GM21423 (cell line): ENCODE results near the gene CASQ2.

Source experiments
- ATAC-seq: cut with Tn5 transposase; IDR thresholded peaks from one replicate; pipeline ENCODE4 v1.9.1; 2021; ENCODE audit warnings: mild to moderate bottlenecking, moderate library complexity; ENCODE audit not compliant: unreplicated experiment

Gene CASQ2

GRCh38 chr1:115732316-115732715 lies 36.2 kb downstream of the CASQ2 start:
- no peak for ATAC-seq

GRCh38 chr1:115729756-115730155 lies 38.8 kb downstream of the CASQ2 start:
- ATAC-seq: peak; percentile 69

GRCh38 chr1:115728341-115728740 lies 40.2 kb downstream of the CASQ2 start:
- no peak for ATAC-seq

- ATAC-seq: no peak
These were observed 40.7 kb downstream of the CASQ2 start for GRCh38 chr1:115727706-115728249.

GRCh38 chr1:115726570-115726969 lies 41.9 kb downstream of the CASQ2 start:
- no peak for ATAC-seq

- no peak for ATAC-seq
These were observed 42.4 kb downstream of the CASQ2 start for GRCh38 chr1:115726161-115726560.

GRCh38 chr1:115725600-115725999 lies 42.9 kb downstream of the CASQ2 start:
- ATAC-seq: no peak

- no peak for ATAC-seq
These were observed 44.8 kb downstream of the CASQ2 start for GRCh38 chr1:115723756-115724155.

- ATAC-seq: no peak
These were observed 46.3 kb downstream of the CASQ2 start for GRCh38 chr1:115722221-115722620.

GRCh38 chr1:115719285-115719684 lies 49.2 kb downstream of the CASQ2 start:
- no peak for ATAC-seq

GRCh38 chr1:115718011-115718754 lies 50.3 kb downstream of the CASQ2 start:
- no peak for ATAC-seq

GRCh38 chr1:115717541-115717940 lies 51.0 kb downstream of the CASQ2 start:
- ATAC-seq: no peak

GRCh38 chr1:115714572-115715141 lies 53.9 kb downstream of the CASQ2 start:
- no peak for ATAC-seq

- no peak for ATAC-seq
These were observed 54.6 kb downstream of the CASQ2 start for GRCh38 chr1:115713906-115714305.

- no peak for ATAC-seq
These were observed 55.5 kb downstream of the CASQ2 start for GRCh38 chr1:115712911-115713609.

- ATAC-seq: no peak
These were observed 57.5 kb downstream of the CASQ2 start for GRCh38 chr1:115710859-115711624.

- no peak for ATAC-seq
These were observed 61.7 kb downstream of the CASQ2 start for GRCh38 chr1:115706587-115707425.

- no peak for ATAC-seq
These were observed 62.6 kb downstream of the CASQ2 start for GRCh38 chr1:115705963-115706362.

GRCh38 chr1:115705085-115705951 lies 63.2 kb downstream of the CASQ2 start:
- ATAC-seq: no peak
